ENCODE data around the gene PIEZO2. TPM values are rescaled to one million over a fixed set of nuclear protein-coding genes. Genes with fewer than 3 reads are reported as not detected.

Gene PIEZO2
- polyA plus RNA-seq, 1 donor = 25.1 TPM

DNA sequence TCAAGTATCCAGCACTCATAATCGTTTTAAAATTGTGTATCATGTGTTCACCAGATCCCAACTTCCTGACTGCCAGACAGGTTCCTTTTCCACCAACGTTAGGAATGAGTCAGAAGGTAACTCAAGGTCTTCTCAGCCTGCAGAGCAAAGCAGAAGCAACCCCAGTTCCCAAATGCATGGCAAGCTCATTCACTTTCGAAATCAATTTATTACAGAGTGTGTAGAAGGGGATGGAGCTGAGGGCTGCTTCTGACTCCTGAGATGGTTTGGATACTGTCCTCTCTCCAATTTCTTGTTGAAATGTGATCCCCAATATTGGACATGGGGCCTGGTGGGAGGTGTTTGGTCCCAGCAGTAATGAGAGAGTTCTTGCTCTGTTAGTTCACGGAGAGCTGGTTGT lies 114.5 kb downstream of the PIEZO2 start:
- Histone ChIP-seq H3K4me1 (ENCODE audit: control insufficient read depth, insufficient read depth, low read length) (peaks cover 8% of the 10 kb centered on the region), H3K9me3 (ENCODE audit: control insufficient read depth, low read depth, low read length) (no peaks in the 10 kb centered on the region), H3K27ac (ENCODE audit: low read length) (no peak overlapping the region), H3K36me3 (ENCODE audit: control insufficient read depth, insufficient read depth, low read length) (no peaks in the 10 kb centered on the region), H3K4me3 (ENCODE audit: low read length) (no peak overlapping the region), H3K27me3 (ENCODE audit: control insufficient read depth, insufficient read depth, low read length) (no peaks in the 10 kb centered on the region)
- 100% methylated on average over 1 of the region's 4 CpGs for WGBS (ENCODE audit: insufficient coverage, low lambda C conversion rate)
- no peak for DNase-seq

DNA sequence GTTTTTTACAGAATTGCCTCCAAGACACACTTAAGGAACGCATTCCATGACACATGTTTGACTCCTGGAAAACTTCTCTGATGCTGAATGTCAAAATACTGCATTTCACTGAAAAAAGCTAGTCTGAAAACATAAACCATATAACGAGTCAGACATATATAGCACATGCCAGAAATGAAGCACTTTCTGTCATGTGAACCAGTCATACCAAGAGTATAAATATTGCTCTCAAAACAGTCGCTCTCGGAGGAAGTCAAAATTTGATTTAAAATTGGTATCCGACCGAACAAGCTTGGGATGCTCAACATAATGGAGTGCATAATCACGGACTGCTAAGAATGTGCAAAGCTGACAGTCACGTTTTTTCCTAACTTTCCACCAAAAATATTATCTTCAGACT lies 115.9 kb downstream of the PIEZO2 start:
- no peak for DNase-seq
- Histone ChIP-seq H3K4me3 (ENCODE audit: low read length) (no peak overlapping the region), H3K36me3 (ENCODE audit: control insufficient read depth, insufficient read depth, low read length) (no peaks in the 10 kb centered on the region), H3K27ac (ENCODE audit: low read length) (no peak overlapping the region), H3K4me1 (ENCODE audit: control insufficient read depth, insufficient read depth, low read length) (peaks cover 8% of the 10 kb centered on the region), H3K27me3 (ENCODE audit: control insufficient read depth, insufficient read depth, low read length) (no peaks in the 10 kb centered on the region), H3K9me3 (ENCODE audit: control insufficient read depth, low read depth, low read length) (no peaks in the 10 kb centered on the region)
- WGBS (ENCODE audit: insufficient coverage, low lambda C conversion rate) = 96% methylated on average over 5 of the region's 8 CpGs

DNA sequence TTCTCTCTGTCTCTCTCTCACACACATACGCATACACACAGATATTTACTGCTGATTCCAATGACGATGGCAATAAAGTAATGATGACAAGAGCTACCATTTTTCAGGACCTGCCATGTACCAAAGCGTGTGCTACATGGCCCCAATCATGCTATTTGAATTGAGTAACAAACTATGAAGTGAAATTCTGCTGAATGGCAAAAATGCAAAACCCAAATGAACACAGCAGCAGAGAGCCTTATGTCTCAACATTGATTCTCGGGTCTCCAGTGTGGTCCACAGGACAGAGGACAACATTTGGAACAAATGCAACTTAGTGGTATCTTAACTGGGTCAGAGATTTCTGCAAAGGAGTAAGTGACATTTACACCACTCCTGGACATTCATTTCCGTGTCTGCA lies 117.4 kb downstream of the PIEZO2 start:
- H3K27ac ChIP-seq (ENCODE audit: low read length) = no peak overlapping the region
- WGBS (ENCODE audit: insufficient coverage, low lambda C conversion rate) = 94% methylated on average over 2 of the region's 5 CpGs
- no peaks in the 10 kb centered on the region for H3K4me1 ChIP-seq (ENCODE audit: control insufficient read depth, insufficient read depth, low read length)
- H3K9me3 ChIP-seq (ENCODE audit: control insufficient read depth, low read depth, low read length) = no peaks in the 10 kb centered on the region
- no peaks in the 10 kb centered on the region for H3K36me3 ChIP-seq (ENCODE audit: control insufficient read depth, insufficient read depth, low read length)
- no peak overlapping the region for H3K4me3 ChIP-seq (ENCODE audit: low read length)
- H3K27me3 ChIP-seq (ENCODE audit: control insufficient read depth, insufficient read depth, low read length) = no peaks in the 10 kb centered on the region
- no peak for DNase-seq

DNA sequence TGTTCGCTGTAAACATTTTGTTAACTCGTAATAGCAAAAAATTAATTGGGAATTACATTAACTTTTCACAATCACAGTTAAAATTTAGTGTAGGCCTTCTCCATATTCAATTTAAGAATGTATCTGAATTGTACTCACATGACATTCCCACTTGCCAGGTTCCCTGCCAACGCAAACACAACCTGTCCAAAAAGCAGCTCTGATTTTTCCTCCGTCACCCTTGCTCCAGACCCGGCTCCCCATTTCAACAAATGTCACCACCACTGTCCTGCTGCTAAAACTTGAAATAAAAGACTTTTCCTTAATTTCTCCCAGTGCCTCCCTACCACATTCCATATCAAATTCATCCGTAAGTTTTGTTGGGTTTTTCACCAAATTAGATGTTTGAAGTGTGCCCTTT lies 120.3 kb downstream of the PIEZO2 start:
- Histone ChIP-seq H3K27ac (ENCODE audit: low read length) (no peak overlapping the region), H3K9me3 (ENCODE audit: control insufficient read depth, low read depth, low read length) (peaks cover under 1% of the 10 kb centered on the region), H3K4me3 (ENCODE audit: low read length) (no peak overlapping the region), H3K4me1 (ENCODE audit: control insufficient read depth, insufficient read depth, low read length) (no peaks in the 10 kb centered on the region), H3K27me3 (ENCODE audit: control insufficient read depth, insufficient read depth, low read length) (no peaks in the 10 kb centered on the region), H3K36me3 (ENCODE audit: control insufficient read depth, insufficient read depth, low read length) (no peaks in the 10 kb centered on the region)
- DNase-seq = no peak
- 100% methylated on average over 6 of the region's 6 CpGs for WGBS (ENCODE audit: insufficient coverage, low lambda C conversion rate)

DNA sequence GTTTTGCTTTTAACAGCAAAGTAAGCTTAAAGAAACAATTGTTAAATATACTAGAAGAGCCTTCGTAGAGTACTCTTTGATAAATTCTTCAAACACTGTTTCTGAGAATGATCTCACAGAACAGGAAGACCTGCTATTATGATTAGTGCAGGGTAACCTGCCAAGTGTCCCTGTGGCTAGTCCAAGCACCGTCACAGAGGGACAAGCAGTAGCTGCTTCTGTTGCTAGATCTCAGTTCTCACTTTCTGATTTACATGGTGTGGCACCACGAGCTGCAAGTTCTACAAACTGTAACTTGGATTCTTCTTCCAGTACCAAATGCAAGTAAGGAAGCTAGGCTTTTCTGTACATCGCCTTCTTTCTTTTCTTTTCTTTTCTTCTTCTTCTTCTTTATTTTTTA lies 121.5 kb downstream of the PIEZO2 start:
- WGBS (ENCODE audit: insufficient coverage, low lambda C conversion rate) = 100% methylated on average over 1 of the region's 4 CpGs
- H3K9me3 ChIP-seq (ENCODE audit: control insufficient read depth, low read depth, low read length) = peaks cover 8% of the 10 kb centered on the region
- no peak overlapping the region for H3K27ac ChIP-seq (ENCODE audit: low read length)
- no peaks in the 10 kb centered on the region for H3K4me1 ChIP-seq (ENCODE audit: control insufficient read depth, insufficient read depth, low read length)
- H3K27me3 ChIP-seq (ENCODE audit: control insufficient read depth, insufficient read depth, low read length) = no peaks in the 10 kb centered on the region
- no peaks in the 10 kb centered on the region for H3K36me3 ChIP-seq (ENCODE audit: control insufficient read depth, insufficient read depth, low read length)
- no peak for DNase-seq
- no peak overlapping the region for H3K4me3 ChIP-seq (ENCODE audit: low read length)

DNA sequence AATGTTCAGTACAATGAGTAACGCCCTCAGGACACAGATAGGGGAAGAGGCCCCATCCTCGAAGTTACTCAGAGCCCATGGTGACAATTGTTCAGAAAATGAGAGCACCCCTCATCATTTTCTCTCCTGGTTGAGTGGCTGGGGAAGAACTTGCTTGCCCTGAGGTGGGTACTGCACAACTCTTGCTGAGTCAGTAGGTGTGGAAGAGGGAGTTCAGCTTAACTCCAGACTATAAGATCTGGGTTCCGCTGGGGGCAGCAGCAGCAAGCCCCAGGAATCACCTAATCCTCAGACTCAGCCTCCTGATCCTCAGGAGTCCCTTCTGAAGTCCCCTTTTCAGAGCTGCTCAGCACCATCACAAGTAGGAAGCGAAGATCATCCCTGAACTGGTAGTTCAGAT lies 123.7 kb downstream of the PIEZO2 start:
- H3K4me1 ChIP-seq (ENCODE audit: control insufficient read depth, insufficient read depth, low read length) = no peaks in the 10 kb centered on the region
- DNase-seq = no peak
- peaks cover 8% of the 10 kb centered on the region for H3K9me3 ChIP-seq (ENCODE audit: control insufficient read depth, low read depth, low read length)
- no peak overlapping the region for H3K27ac ChIP-seq (ENCODE audit: low read length)
- no peaks in the 10 kb centered on the region for H3K36me3 ChIP-seq (ENCODE audit: control insufficient read depth, insufficient read depth, low read length)
- H3K27me3 ChIP-seq (ENCODE audit: control insufficient read depth, insufficient read depth, low read length) = no peaks in the 10 kb centered on the region
- H3K4me3 ChIP-seq (ENCODE audit: low read length) = no peak overlapping the region
- no CpG with 5 or more reads among the region's 4 CpGs for WGBS (ENCODE audit: insufficient coverage, low lambda C conversion rate)

DNA sequence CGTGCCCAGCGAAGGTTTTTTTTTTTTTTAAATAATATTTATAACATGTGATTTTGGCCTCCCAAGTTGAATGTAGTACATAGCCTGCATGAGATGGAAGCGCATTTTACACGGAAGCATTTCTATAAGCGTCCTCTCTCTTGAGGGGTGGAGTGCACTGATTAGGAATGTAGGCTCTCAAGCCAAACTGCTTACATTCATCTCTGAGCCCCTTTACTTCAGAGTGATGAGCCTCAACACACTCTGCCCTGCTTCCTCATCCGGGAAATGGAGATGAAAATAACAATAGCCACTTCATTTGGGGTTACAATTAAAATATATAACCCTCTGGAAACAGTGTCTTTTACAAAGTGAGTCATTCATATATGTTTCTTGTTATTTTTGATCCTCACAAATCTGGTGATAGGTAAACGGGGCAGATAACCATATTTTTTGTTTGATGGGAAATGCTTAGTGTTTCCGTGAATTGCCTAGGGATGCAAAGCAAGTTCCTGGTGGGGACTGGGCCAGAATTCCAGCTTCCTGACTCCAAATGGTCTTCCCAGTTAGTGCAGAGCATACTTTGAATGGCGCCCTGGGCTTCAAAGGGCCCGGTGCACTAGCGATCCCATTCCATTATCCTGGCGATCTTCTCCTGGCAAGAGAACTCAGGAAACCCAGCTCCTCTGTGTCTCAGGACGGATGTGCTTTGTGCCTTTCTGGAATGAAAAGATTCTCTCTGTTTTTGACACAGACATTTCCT lies 124.3 kb downstream of the PIEZO2 start:
- Histone ChIP-seq H3K4me3 (ENCODE audit: low read length) (no peak overlapping the region), H3K9me3 (ENCODE audit: control insufficient read depth, low read depth, low read length) (peaks cover 8% of the 10 kb centered on the region), H3K36me3 (ENCODE audit: control insufficient read depth, insufficient read depth, low read length) (no peaks in the 10 kb centered on the region), H3K27me3 (ENCODE audit: control insufficient read depth, insufficient read depth, low read length) (no peaks in the 10 kb centered on the region), H3K27ac (ENCODE audit: low read length) (no peak overlapping the region), H3K4me1 (ENCODE audit: control insufficient read depth, insufficient read depth, low read length) (no peaks in the 10 kb centered on the region)
- 100% methylated on average over 1 of the region's 13 CpGs for WGBS (ENCODE audit: insufficient coverage, low lambda C conversion rate)
- no peak for DNase-seq

DNA sequence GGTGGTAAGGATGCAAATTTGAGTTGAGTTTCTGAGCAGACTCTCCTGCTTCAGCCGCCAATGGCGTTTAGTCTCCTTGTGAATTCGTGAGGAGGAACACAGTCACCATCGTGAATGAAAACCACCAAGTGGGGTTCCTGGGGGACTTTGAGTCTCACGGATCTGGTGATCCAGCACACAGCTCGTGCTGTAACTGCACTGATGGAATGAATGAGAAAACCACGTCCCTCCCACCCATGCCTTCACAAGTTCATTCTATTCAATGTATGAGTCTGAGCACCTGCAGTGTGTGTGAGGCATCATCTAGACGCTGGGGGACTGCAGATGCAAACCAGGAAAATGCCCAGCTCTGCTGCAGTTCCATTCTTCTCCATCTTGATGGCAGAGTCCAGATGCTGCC lies 127.9 kb downstream of the PIEZO2 start:
- Histone ChIP-seq H3K4me3 (ENCODE audit: low read length) (no peak overlapping the region), H3K9me3 (ENCODE audit: control insufficient read depth, low read depth, low read length) (peaks cover 8% of the 10 kb centered on the region), H3K27me3 (ENCODE audit: control insufficient read depth, insufficient read depth, low read length) (no peaks in the 10 kb centered on the region), H3K4me1 (ENCODE audit: control insufficient read depth, insufficient read depth, low read length) (no peaks in the 10 kb centered on the region), H3K36me3 (ENCODE audit: control insufficient read depth, insufficient read depth, low read length) (no peaks in the 10 kb centered on the region), H3K27ac (ENCODE audit: low read length) (no peak overlapping the region)
- no peak for DNase-seq
- no CpG with 5 or more reads among the region's 8 CpGs for WGBS (ENCODE audit: insufficient coverage, low lambda C conversion rate)

DNA sequence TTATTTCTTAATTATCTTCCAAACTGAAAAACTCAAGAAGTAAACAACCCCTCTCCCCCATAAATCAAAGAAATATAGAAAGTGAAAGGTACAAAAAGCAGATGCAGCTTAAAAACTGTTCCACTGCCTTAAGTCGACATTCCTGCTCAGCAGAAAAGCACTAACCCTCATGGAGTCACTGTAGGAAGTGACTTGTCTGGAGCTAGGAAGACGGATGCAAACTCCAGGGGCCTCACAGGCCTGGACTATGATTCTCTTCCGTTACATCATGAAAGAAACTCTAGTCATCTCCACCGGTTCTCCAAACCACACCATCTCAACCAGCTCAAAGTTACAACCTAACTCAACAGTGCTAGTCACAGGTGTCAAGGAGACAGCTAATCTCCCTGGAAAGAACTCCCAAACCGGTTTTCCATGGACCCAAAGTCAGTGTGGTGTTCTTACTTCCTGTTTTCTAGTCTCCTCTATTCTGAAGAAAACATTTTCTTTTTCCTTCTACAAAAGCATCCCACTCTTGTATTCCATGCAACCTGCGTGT lies 128.4 kb downstream of the PIEZO2 start:
- no peak overlapping the region for H3K4me3 ChIP-seq (ENCODE audit: low read length)
- H3K36me3 ChIP-seq (ENCODE audit: control insufficient read depth, insufficient read depth, low read length) = no peaks in the 10 kb centered on the region
- H3K27me3 ChIP-seq (ENCODE audit: control insufficient read depth, insufficient read depth, low read length) = no peaks in the 10 kb centered on the region
- WGBS (ENCODE audit: insufficient coverage, low lambda C conversion rate) = 81% methylated on average over 2 of the region's 6 CpGs
- peaks cover 8% of the 10 kb centered on the region for H3K9me3 ChIP-seq (ENCODE audit: control insufficient read depth, low read depth, low read length)
- H3K27ac ChIP-seq (ENCODE audit: low read length) = no peak overlapping the region
- H3K4me1 ChIP-seq (ENCODE audit: control insufficient read depth, insufficient read depth, low read length) = no peaks in the 10 kb centered on the region
- DNase-seq = no peak

DNA sequence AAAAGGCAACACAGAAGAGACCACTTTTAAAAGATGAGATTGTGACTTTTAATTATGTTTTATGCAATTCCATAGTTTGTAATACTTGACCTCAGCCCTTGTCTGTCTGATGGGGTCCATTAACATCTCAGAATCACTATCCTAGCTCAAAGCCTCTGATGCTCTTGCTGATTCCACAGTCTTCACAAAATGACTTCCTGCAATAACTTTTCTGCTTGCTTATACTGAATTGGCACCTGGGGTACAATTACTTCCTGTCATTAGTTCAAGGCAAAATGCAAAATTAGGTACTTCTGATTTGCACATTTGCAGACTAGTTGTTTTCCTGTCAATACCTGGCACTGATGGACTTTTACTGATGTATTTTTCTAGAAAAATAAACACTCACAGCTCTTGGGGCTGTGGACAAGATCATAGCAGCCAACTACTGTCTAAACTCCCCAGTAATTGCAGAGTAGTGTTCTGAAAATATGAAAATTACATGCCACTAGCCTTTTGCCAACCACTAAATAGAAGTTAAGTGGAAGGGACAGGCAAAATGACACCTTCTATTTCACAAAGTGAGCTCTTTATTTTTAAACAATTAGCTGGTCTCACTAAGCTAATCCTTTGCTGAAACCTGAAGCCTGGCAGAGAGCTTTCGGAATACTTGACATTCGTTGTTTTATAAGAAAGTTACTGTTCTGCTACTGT lies 129.1 kb downstream of the PIEZO2 start:
- DNase-seq = no peak
- H3K27me3 ChIP-seq (ENCODE audit: control insufficient read depth, insufficient read depth, low read length) = no peaks in the 10 kb centered on the region
- H3K4me1 ChIP-seq (ENCODE audit: control insufficient read depth, insufficient read depth, low read length) = no peaks in the 10 kb centered on the region
- H3K36me3 ChIP-seq (ENCODE audit: control insufficient read depth, insufficient read depth, low read length) = no peaks in the 10 kb centered on the region
- no peak overlapping the region for H3K27ac ChIP-seq (ENCODE audit: low read length)
- peaks cover 8% of the 10 kb centered on the region for H3K9me3 ChIP-seq (ENCODE audit: control insufficient read depth, low read depth, low read length)
- no peak overlapping the region for H3K4me3 ChIP-seq (ENCODE audit: low read length)
- 93% methylated on average over 2 of the region's 2 CpGs for WGBS (ENCODE audit: insufficient coverage, low lambda C conversion rate)
